SK-N-SH treated with all-trans-retinoic acid at 6 μM for 48 hours (cell line): ENCODE measurements around the gene ABCC4.
"Not testable (repeated sequence)": the region's sequence is repeated elsewhere in the genome, so short reads cannot be mapped to it uniquely, and the experiment has no call there.

ENCODE experiments used
- ATAC-seq: fragments of 200-7000 bp; cut with Tn5 transposase; 3 replicates; pipeline ENCODE4 v1.9.1; 2020; ENCODE audit warnings: mild to moderate bottlenecking, moderate library complexity
- ARNTL ChIP-seq: fragments of 450-650 bp; formaldehyde crosslinking; IDR thresholded peaks from 2 replicates; pipeline ENCODE4 v1.5.0; 2020; ENCODE audit warnings: low read depth, mild to moderate bottlenecking, moderate library complexity, borderline replicate concordance
- BACH2 ChIP-seq: fragments of 250-450 bp; sonication (Bioruptor Pico); IDR thresholded peaks from 2 replicates; pipeline ENCODE4 v1.9.0; 2021; ENCODE audit warnings: mild to moderate bottlenecking, borderline replicate concordance
- CSRNP3 ChIP-seq: fragments of 250-450 bp; sonication (Bioruptor Pico); IDR thresholded peaks from 2 replicates; pipeline ENCODE4 v1.5.1; 2021; ENCODE audit warnings: mild to moderate bottlenecking, moderate library complexity
- ESRRG ChIP-seq: fragments of 250-450 bp; sonication (Bioruptor Pico); IDR thresholded peaks from 2 replicates; pipeline ENCODE4 v1.6.1; 2021; ENCODE audit warnings: mild to moderate bottlenecking
- ISL1 ChIP-seq: fragments of 250-450 bp; sonication (Bioruptor Pico); IDR thresholded peaks from 2 replicates; pipeline ENCODE4 v2.1.2; 2022; ENCODE audit warnings: mild to moderate bottlenecking, moderate library complexity
- OSR1 ChIP-seq: fragments of 250-450 bp; sonication (Bioruptor Pico); IDR thresholded peaks from 2 replicates; pipeline ENCODE4 v1.8.0; 2022; ENCODE audit warnings: moderate library complexity, mild to moderate bottlenecking, inconsistent platforms
- PATZ1 ChIP-seq: fragments of 250-450 bp; sonication (Bioruptor Pico); IDR thresholded peaks from 2 replicates; pipeline ENCODE4 v1.8.0; 2020; ENCODE audit warnings: mild to moderate bottlenecking, moderate library complexity, borderline replicate concordance
- POU6F1 ChIP-seq: fragments of 250-450 bp; sonication (Bioruptor Pico); IDR thresholded peaks from 2 replicates; pipeline ENCODE4 v1.8.0; 2021; ENCODE audit warnings: low read depth, mild to moderate bottlenecking, moderate library complexity, borderline replicate concordance
- PPARA ChIP-seq: fragments of 250-450 bp; sonication (Bioruptor Pico); IDR thresholded peaks from 2 replicates; pipeline ENCODE4 v1.5.0; 2020; ENCODE audit warnings: mild to moderate bottlenecking, borderline replicate concordance
- RARB ChIP-seq: fragments of 250-450 bp; sonication (Bioruptor Pico); IDR thresholded peaks from 2 replicates; pipeline ENCODE4 v1.8.0; 2021; ENCODE audit warnings: mild to moderate bottlenecking, moderate library complexity
- SNAI2 ChIP-seq: fragments of 250-450 bp; sonication (Bioruptor Pico); IDR thresholded peaks from 2 replicates; pipeline ENCODE4 v1.5.0; 2020; ENCODE audit warnings: mild to moderate bottlenecking, moderate library complexity
- TCF4 ChIP-seq: fragments of 250-450 bp; sonication (Bioruptor Pico); IDR thresholded peaks from 2 replicates; pipeline ENCODE4 v1.8.0; 2021; ENCODE audit warnings: mild to moderate bottlenecking, moderate library complexity, borderline replicate concordance
- TOX ChIP-seq: fragments of 250-450 bp; sonication (Bioruptor Pico); IDR thresholded peaks from 2 replicates; pipeline ENCODE4 v1.8.0; 2021; ENCODE audit warnings: mild to moderate bottlenecking, moderate library complexity, borderline replicate concordance
- ZC3H10 ChIP-seq: fragments of 250-450 bp; sonication (Bioruptor Pico); IDR thresholded peaks from 2 replicates; pipeline ENCODE4 v1.5.1; 2021; ENCODE audit warnings: mild to moderate bottlenecking, moderate library complexity
- ZFP30 ChIP-seq: fragments of 450-650 bp; formaldehyde crosslinking; IDR thresholded peaks from 2 replicates; pipeline ENCODE4 v1.5.0; 2022; ENCODE audit warnings: mild to moderate bottlenecking, moderate library complexity
- ZNF70 ChIP-seq: fragments of 450-650 bp; formaldehyde crosslinking; IDR thresholded peaks from 2 replicates; pipeline ENCODE4 v1.5.0; 2020; ENCODE audit warnings: mild to moderate bottlenecking, moderate library complexity
- ZNF8 ChIP-seq: fragments of 450-650 bp; formaldehyde crosslinking; IDR thresholded peaks from 2 replicates; pipeline ENCODE4 v1.5.0; 2020; ENCODE audit warnings: mild to moderate bottlenecking, moderate library complexity
- TF ChIP-seq, protein P1 (sequence below): fragments of 250-450 bp; sonication (Bioruptor Pico); IDR thresholded peaks from 2 replicates; pipeline ENCODE4 v1.5.0; 2020; ENCODE audit warnings: mild to moderate bottlenecking, moderate library complexity
- TF ChIP-seq, protein P2 (sequence below): fragments of 250-450 bp; sonication (Bioruptor Pico); IDR thresholded peaks from 2 replicates; pipeline ENCODE4 v1.5.1; 2020; ENCODE audit warnings: low read depth, mild to moderate bottlenecking, moderate library complexity

ABCC4 gene

DNA sequence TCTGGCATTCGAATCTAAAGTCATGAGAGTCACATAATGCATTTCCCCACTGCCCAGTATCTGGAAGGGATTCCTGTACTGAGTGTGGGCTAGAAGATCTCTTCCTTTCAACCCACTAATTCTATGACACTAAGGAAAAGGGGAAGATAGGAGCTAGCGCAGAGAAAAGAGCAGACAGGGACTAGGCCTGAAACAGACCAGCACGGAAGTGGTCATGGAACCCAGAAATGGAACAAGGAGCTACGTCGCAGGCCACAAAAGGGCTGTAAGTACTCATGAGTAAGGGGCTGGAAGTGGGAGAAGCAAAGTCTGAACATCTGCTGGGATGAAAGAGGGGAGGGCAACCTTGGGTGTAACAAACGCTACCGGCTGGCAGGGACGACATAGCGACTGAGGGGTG, 8.6 kb downstream of the ABCC4 start:
- ATAC-seq = no peak
- TF ChIP-seq ISL1 (CRISPR knock-in tag) (no peak), CSRNP3 (CRISPR knock-in tag) (no peak), ZC3H10 (no peak), ZFP30 (CRISPR knock-in tag) (no peak), TOX (CRISPR knock-in tag) (no peak), ZNF8 (CRISPR knock-in tag) (no peak), ESRRG (CRISPR knock-in tag) (no peak), OSR1 (no peak), ZNF70 (CRISPR knock-in tag) (no peak)
- TF ChIP-seq, protein P1, sequence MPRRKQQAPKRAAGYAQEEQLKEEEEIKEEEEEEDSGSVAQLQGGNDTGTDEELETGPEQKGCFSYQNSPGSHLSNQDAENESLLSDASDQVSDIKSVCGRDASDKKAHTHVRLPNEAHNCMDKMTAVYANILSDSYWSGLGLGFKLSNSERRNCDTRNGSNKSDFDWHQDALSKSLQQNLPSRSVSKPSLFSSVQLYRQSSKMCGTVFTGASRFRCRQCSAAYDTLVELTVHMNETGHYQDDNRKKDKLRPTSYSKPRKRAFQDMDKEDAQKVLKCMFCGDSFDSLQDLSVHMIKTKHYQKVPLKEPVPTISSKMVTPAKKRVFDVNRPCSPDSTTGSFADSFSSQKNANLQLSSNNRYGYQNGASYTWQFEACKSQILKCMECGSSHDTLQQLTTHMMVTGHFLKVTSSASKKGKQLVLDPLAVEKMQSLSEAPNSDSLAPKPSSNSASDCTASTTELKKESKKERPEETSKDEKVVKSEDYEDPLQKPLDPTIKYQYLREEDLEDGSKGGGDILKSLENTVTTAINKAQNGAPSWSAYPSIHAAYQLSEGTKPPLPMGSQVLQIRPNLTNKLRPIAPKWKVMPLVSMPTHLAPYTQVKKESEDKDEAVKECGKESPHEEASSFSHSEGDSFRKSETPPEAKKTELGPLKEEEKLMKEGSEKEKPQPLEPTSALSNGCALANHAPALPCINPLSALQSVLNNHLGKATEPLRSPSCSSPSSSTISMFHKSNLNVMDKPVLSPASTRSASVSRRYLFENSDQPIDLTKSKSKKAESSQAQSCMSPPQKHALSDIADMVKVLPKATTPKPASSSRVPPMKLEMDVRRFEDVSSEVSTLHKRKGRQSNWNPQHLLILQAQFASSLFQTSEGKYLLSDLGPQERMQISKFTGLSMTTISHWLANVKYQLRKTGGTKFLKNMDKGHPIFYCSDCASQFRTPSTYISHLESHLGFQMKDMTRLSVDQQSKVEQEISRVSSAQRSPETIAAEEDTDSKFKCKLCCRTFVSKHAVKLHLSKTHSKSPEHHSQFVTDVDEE (CRISPR knock-in tag) = no peak

- ATAC-seq = not testable (repeated sequence)
Observed at GRCh38 chr13:95289901-95290300, 11.3 kb downstream of the ABCC4 start.

DNA sequence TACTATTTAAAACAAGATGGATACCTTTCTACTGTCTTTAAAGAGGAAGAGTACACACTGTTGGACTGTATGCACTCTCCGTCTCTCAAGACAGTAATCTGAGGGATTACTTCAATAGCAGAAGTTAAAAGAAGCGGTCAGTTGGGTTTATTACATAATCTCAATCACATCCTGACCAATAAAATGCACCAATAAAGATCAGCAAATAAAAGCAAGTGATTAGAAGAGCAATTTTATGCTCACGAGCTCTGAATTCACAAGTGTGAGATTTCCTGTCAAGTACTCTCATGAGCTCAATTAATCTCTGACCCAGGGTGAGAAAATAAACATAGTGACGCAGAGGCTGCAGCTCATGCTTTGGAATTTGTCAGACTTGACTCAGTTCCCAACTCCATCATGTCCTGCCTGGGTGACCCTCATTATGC, 12.2 kb downstream of the ABCC4 start:
- no peak for ATAC-seq
- no peak for TF ChIP-seq ZC3H10
- TF ChIP-seq PPARA (CRISPR knock-in tag) = no peak
- no peak for TF ChIP-seq RARB
- TF ChIP-seq TCF4 (CRISPR knock-in tag) = no peak
- no peak for TF ChIP-seq BACH2 (CRISPR knock-in tag)
- no peak for TF ChIP-seq POU6F1 (CRISPR knock-in tag)
- no peak for TF ChIP-seq ARNTL
- no peak for TF ChIP-seq ZFP30 (CRISPR knock-in tag)

DNA sequence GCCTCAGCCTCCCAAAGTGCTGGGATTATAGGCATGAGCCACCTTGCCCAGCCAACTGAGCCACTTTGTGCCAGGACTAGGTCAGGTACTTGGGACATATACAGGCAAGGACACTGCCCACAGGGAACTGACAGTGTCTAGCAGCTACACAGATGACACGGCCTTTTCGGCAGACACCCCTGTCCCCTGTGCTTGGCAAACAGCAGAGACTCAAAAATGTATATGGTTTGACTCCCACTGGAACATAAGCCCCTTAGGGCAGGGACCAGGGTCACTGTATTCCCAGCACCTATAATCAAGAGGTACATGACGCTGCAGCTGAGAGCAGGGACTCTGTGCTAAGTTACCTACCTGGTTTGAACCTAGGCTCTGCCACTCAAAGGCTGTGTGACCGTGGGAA, 16.8 kb downstream of the ABCC4 start:
- ATAC-seq = no peak
- no peak for TF ChIP-seq ARNTL
- TF ChIP-seq PPARA (CRISPR knock-in tag) = no peak
- TF ChIP-seq TOX (CRISPR knock-in tag) = no peak
- no peak for TF ChIP-seq ISL1 (CRISPR knock-in tag)
- TF ChIP-seq, all 23 proteins: peak for 0

DNA sequence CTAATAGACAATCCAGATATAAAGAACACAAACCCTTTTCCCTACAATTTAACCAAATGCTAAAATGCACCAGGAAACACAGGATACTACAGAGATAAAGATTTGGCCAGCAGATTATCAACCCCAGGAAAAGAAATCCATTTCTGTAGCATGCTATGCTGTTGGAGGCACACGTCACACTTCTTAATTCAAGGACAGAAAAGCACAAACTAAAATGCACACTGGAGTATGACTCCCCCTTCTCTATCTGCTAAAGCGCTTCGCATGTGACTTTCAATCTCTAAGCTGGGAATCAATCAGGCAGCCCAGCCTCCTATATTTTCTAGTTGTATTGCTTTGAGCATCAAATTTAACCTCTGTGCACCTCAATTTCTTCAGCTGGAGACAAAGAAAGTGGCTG, 22.2 kb downstream of the ABCC4 start:
- TF ChIP-seq ISL1 (CRISPR knock-in tag) = no peak
- TF ChIP-seq TOX (CRISPR knock-in tag) = no peak
- TF ChIP-seq, protein P1 (CRISPR knock-in tag) = no peak
- TF ChIP-seq OSR1 = no peak
- TF ChIP-seq ZC3H10 = no peak
- no peak for TF ChIP-seq PATZ1 (CRISPR knock-in tag)
- TF ChIP-seq CSRNP3 (CRISPR knock-in tag) = no peak
- no peak for TF ChIP-seq SNAI2
- TF ChIP-seq, protein P2, sequence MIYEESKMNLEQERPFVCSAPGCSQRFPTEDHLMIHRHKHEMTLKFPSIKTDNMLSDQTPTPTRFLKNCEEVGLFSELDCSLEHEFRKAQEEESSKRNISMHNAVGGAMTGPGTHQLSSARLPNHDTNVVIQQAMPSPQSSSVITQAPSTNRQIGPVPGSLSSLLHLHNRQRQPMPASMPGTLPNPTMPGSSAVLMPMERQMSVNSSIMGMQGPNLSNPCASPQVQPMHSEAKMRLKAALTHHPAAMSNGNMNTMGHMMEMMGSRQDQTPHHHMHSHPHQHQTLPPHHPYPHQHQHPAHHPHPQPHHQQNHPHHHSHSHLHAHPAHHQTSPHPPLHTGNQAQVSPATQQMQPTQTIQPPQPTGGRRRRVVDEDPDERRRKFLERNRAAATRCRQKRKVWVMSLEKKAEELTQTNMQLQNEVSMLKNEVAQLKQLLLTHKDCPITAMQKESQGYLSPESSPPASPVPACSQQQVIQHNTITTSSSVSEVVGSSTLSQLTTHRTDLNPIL (CRISPR knock-in tag) = no peak
- no peak for ATAC-seq
